Testis (tissue), 2 donors: ENCODE measurements around the gene MCOLN1.

Experiments used
- POLR2A ChIP-seq: fragments of 450-650 bp; IDR thresholded peaks from one replicate; pipeline ENCODE4 v1.6.1; 2017; ENCODE audit warnings: antibody characterized with exemption, mild to moderate bottlenecking, moderate library complexity
- TF ChIP-seq, protein P1 (sequence below), 3 experiments: fragments of 450-650 bp in 2 of 3; fragments of 200-600 bp in 1 of 3; sonication (generic) in 1 of 3; IDR thresholded peaks; one replicate each; pipeline ENCODE4 v1.5.1; 2016 to 2019; ENCODE audit warnings: antibody characterized with exemption in 3 of 3, mild to moderate bottlenecking in 2 of 3, moderate library complexity in 1 of 3

GRCh38 chr19:7482584-7483439 lies 39.6 kb upstream of the MCOLN1 start:
- TF ChIP-seq, protein P1, sequence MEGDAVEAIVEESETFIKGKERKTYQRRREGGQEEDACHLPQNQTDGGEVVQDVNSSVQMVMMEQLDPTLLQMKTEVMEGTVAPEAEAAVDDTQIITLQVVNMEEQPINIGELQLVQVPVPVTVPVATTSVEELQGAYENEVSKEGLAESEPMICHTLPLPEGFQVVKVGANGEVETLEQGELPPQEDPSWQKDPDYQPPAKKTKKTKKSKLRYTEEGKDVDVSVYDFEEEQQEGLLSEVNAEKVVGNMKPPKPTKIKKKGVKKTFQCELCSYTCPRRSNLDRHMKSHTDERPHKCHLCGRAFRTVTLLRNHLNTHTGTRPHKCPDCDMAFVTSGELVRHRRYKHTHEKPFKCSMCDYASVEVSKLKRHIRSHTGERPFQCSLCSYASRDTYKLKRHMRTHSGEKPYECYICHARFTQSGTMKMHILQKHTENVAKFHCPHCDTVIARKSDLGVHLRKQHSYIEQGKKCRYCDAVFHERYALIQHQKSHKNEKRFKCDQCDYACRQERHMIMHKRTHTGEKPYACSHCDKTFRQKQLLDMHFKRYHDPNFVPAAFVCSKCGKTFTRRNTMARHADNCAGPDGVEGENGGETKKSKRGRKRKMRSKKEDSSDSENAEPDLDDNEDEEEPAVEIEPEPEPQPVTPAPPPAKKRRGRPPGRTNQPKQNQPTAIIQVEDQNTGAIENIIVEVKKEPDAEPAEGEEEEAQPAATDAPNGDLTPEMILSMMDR (IDR thresholded peaks at IDR 0.05), result no peak
- no peak for TF ChIP-seq POLR2A
